HEK293 (cell line): ENCODE measurements around the gene RPS6KA2.

Source experiments
- CTCF ChIA-PET: fragments of 350-600 bp; formaldehyde crosslinking; extraction: SDS; loops from one replicate; lab custom pipeline; 2021; ENCODE audit warnings: antibody characterized with exemption; lab: Yijun Ruan, JAX
- POLR2A ChIA-PET: fragments of 300-600 bp; formaldehyde crosslinking; extraction: SDS; loops from one replicate; lab custom pipeline; 2020; ENCODE audit warnings: antibody characterized with exemption, inconsistent platforms; lab: Yijun Ruan, JAX
- H3K27ac ChIP-seq: fragments of 200-500 bp; sonication (Bioruptor generic); 2 replicates; pipeline ENCODE4 v1.5.1; 2014; ENCODE audit warnings: low read depth, low read length, control low read depth, inconsistent platforms; ENCODE audit errors: extremely low read depth
- H3K36me3 ChIP-seq, 2 experiments: fragments of 200-500 bp in 1 of 2; sonication (Bioruptor generic) in 1 of 2; 1 replicate in 1 of 2; 2 replicates in 1 of 2; pipeline ENCODE4 v1.5.1; 2014 to 2017; ENCODE audit warnings: inconsistent platforms in 2 of 2, low read length in 2 of 2; ENCODE audit not compliant: control insufficient read depth in 2 of 2, insufficient read depth in 1 of 2
- H3K4me1 ChIP-seq: fragments of 200-500 bp; sonication (Bioruptor generic); 2 replicates; pipeline ENCODE4 v1.5.1; 2014; ENCODE audit warnings: mild to moderate bottlenecking, low read length, inconsistent platforms; ENCODE audit not compliant: control insufficient read depth, insufficient read depth
- H3K4me3 ChIP-seq: 2 replicates; pipeline ENCODE4 v1.5.1; 2011; ENCODE audit warnings: low read depth, mild to moderate bottlenecking, control low read depth, low read length, moderate library complexity
- H3K9me3 ChIP-seq: fragments of 200-500 bp; sonication (Bioruptor generic); 2 replicates; pipeline ENCODE4 v1.5.1; 2014; ENCODE audit warnings: low read depth, low read length, inconsistent platforms; ENCODE audit not compliant: control insufficient read depth, insufficient read depth
- EGR2 ChIP-seq: fragments of 450-650 bp; formaldehyde crosslinking; IDR thresholded peaks from 2 replicates; pipeline ENCODE4 v1.5.1; 2016; ENCODE audit warnings: low read depth, missing biosample characterization, missing genetic modification characterization
- GLI4 ChIP-seq: fragments of 450-650 bp; formaldehyde crosslinking; IDR thresholded peaks from 2 replicates; pipeline ENCODE4 v1.5.1; 2016; ENCODE audit warnings: missing biosample characterization, missing genetic modification characterization
- KLF16 ChIP-seq: fragments of 450-650 bp; formaldehyde crosslinking; IDR thresholded peaks from 2 replicates; pipeline ENCODE4 v1.5.1; 2017; ENCODE audit warnings: missing biosample characterization, missing genetic modification characterization
- MEIS1 ChIP-seq: sonication (generic); formaldehyde crosslinking; IDR thresholded peaks from 2 replicates; pipeline ENCODE4 v1.8.1; 2022; ENCODE audit warnings: missing genetic modification reagents, mild to moderate bottlenecking, borderline replicate concordance
- ZBTB1 ChIP-seq: fragments of 450-650 bp; formaldehyde crosslinking; IDR thresholded peaks from 2 replicates; pipeline ENCODE4 v1.5.1; 2016; ENCODE audit warnings: missing biosample characterization, missing genetic modification characterization
- ZBTB48 ChIP-seq: fragments of 450-650 bp; formaldehyde crosslinking; IDR thresholded peaks from 2 replicates; pipeline ENCODE4 v1.5.1; 2016; ENCODE audit warnings: missing biosample characterization, missing genetic modification characterization
- ZFHX2 ChIP-seq: fragments of 450-650 bp; formaldehyde crosslinking; conservative IDR thresholded peaks from 2 replicates; pipeline ENCODE4 v1.5.1; 2016; ENCODE audit warnings: missing biosample characterization, missing genetic modification characterization
- ZNF138 ChIP-seq: fragments of 450-650 bp; formaldehyde crosslinking; IDR thresholded peaks from 2 replicates; pipeline ENCODE4 v1.5.1; 2016; ENCODE audit warnings: missing biosample characterization, missing genetic modification characterization, borderline replicate concordance
- ZNF202 ChIP-seq: fragments of 450-650 bp; formaldehyde crosslinking; IDR thresholded peaks from 2 replicates; pipeline ENCODE4 v1.5.1; 2016; ENCODE audit warnings: missing biosample characterization, missing genetic modification characterization, borderline replicate concordance
- ZNF341 ChIP-seq: fragments of 450-650 bp; formaldehyde crosslinking; IDR thresholded peaks from 2 replicates; pipeline ENCODE4; 2016; ENCODE audit warnings: low read depth, missing biosample characterization, missing genetic modification characterization
- ZNF416 ChIP-seq: fragments of 450-650 bp; formaldehyde crosslinking; IDR thresholded peaks from 2 replicates; pipeline ENCODE4 v1.5.1; 2016; ENCODE audit warnings: missing biosample characterization, missing genetic modification characterization
- TF ChIP-seq, protein P1 (sequence below): fragments of 450-650 bp; formaldehyde crosslinking; IDR thresholded peaks from 2 replicates; pipeline ENCODE4 v1.5.1; 2016; ENCODE audit warnings: missing biosample characterization, missing genetic modification characterization
- TF ChIP-seq, protein P2 (sequence below): fragments of 450-650 bp; formaldehyde crosslinking; IDR thresholded peaks from 2 replicates; pipeline ENCODE4 v1.5.1; 2016; ENCODE audit warnings: missing biosample characterization, missing genetic modification characterization
- TF ChIP-seq, protein P3 (sequence below): fragments of 450-650 bp; IDR thresholded peaks from 2 replicates; pipeline ENCODE4 v1.5.1; 2018; ENCODE audit warnings: missing biosample characterization, missing genetic modification characterization

The RPS6KA2 gene

DNA sequence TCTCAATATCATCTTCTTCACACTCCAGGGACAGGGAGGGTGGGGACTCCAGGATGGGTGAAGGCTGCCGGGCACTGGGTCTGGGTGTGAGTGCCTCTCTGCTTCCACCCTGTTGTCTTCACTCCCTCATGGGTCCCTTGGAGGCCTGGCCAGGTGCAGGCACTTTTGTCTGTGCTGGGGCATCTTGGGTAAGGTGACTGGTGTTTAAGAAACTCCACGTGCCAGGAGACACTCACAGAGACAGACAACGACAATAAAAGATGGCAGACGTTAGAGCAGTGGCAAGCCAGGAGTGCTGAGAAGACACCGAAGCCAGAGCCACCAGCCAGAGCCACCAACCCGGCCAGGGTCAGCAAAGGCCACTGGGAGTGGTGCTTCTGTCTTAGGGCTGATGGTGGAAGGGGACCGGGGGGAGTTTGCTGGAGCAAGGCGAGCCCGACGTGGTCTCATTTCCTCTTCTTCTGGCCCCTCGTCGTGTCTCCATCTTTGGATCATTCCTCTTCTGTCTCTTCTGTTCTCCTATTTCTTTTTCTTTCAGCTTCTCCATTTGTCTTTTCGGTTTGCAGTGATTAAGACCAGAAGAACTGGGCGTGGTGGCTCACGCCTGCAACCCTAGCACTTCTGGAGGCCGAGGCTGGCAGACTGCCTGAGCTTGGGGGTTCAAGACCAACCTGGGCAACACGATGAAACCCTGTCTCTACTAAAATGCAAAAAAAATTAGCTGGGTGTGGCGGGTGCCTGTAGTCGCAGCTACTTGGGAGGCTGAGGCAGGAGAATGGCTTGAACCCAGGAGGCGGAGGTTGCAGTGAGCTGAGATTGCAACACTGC is 131.3 kb downstream of the RPS6KA2 start:
- Histone ChIP-seq H3K4me3 (no peak overlapping the region), H3K36me3 (peaks cover 0 to 9% of the 10 kb centered on the region in 2 experiments; a peak in 1 of 3 replicates), H3K9me3 (no peaks in the 10 kb centered on the region), H3K27ac (no peak overlapping the region), H3K4me1 (peaks cover 16% of the 10 kb centered on the region)
- TF ChIP-seq, protein P1, sequence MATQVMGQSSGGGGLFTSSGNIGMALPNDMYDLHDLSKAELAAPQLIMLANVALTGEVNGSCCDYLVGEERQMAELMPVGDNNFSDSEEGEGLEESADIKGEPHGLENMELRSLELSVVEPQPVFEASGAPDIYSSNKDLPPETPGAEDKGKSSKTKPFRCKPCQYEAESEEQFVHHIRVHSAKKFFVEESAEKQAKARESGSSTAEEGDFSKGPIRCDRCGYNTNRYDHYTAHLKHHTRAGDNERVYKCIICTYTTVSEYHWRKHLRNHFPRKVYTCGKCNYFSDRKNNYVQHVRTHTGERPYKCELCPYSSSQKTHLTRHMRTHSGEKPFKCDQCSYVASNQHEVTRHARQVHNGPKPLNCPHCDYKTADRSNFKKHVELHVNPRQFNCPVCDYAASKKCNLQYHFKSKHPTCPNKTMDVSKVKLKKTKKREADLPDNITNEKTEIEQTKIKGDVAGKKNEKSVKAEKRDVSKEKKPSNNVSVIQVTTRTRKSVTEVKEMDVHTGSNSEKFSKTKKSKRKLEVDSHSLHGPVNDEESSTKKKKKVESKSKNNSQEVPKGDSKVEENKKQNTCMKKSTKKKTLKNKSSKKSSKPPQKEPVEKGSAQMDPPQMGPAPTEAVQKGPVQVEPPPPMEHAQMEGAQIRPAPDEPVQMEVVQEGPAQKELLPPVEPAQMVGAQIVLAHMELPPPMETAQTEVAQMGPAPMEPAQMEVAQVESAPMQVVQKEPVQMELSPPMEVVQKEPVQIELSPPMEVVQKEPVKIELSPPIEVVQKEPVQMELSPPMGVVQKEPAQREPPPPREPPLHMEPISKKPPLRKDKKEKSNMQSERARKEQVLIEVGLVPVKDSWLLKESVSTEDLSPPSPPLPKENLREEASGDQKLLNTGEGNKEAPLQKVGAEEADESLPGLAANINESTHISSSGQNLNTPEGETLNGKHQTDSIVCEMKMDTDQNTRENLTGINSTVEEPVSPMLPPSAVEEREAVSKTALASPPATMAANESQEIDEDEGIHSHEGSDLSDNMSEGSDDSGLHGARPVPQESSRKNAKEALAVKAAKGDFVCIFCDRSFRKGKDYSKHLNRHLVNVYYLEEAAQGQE (tag by site-specific recombination), result no peak
- TF ChIP-seq ZBTB48 (tag by site-specific recombination) (no peak), ZNF416 (tag by site-specific recombination) (no peak), ZNF341 (tag by site-specific recombination) (no peak), MEIS1 (CRISPR knock-in tag) (no peak)
- TF ChIP-seq, protein P2, sequence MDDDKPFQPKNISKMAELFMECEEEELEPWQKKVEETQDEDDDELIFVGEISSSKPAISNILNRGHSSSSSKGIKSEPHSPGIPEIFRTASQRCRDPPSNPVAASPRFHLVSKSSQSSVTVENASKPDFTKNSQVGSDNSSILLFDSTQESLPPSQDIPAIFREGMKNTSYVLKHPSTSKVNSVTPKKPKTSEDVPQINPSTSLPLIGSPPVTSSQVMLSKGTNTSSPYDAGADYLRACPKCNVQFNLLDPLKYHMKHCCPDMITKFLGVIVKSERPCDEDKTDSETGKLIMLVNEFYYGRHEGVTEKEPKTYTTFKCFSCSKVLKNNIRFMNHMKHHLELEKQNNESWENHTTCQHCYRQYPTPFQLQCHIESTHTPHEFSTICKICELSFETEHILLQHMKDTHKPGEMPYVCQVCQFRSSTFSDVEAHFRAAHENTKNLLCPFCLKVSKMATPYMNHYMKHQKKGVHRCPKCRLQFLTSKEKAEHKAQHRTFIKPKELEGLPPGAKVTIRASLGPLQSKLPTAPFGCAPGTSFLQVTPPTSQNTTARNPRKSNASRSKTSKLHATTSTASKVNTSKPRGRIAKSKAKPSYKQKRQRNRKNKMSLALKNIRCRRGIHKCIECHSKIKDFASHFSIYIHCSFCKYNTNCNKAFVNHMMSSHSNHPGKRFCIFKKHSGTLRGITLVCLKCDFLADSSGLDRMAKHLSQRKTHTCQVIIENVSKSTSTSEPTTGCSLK (tag by site-specific recombination), result no peak
- TF ChIP-seq, protein P3, sequence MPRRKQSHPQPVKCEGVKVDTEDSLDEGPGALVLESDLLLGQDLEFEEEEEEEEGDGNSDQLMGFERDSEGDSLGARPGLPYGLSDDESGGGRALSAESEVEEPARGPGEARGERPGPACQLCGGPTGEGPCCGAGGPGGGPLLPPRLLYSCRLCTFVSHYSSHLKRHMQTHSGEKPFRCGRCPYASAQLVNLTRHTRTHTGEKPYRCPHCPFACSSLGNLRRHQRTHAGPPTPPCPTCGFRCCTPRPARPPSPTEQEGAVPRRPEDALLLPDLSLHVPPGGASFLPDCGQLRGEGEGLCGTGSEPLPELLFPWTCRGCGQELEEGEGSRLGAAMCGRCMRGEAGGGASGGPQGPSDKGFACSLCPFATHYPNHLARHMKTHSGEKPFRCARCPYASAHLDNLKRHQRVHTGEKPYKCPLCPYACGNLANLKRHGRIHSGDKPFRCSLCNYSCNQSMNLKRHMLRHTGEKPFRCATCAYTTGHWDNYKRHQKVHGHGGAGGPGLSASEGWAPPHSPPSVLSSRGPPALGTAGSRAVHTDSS (tag by site-specific recombination), result no peak
- ChIA-PET POLR2A (no interaction called here), CTCF (interaction anchor here (0.6 kb wide), 1 partner anchor 464 kb away, joined by 3 read pairs; no protein-coding TSS in a partner anchor)

DNA sequence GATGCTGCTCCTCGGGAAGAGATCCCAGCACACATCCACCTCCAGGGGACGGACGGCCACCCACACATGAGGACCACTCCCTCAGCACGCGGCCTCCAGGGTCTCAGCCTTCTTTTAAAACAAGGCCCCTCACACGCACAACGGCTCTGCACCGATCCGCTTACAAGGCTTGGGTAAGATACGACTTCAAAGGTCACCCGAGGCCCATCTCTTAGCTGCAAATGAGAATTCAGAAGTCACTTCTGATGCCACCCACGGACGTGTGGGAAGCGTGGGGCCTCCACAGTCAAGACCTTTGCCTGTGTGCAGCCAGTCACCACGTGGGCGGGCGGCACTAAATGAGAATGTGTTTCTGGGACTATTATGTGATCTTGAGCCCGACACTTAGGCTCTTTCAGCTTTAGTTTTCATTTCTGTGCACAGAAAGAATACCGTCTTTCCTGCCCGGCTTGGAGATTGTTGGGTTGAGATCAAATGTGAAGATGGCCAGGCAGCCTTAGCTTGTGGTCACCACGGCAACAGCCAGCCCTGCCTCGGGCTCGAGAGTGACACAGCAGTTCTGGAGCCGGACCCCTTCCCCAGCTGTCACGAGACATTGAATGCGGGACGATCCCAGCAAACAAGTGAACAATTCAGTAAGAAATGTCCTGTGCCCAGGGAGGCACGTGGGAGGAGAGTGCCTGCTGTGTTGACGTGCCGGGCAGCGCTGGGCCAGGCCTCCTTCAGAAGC is 132.1 kb downstream of the RPS6KA2 start:
- Histone ChIP-seq H3K9me3 (no peaks in the 10 kb centered on the region), H3K4me1 (peaks cover 18% of the 10 kb centered on the region), H3K36me3 (peaks cover 0 to 9% of the 10 kb centered on the region in 2 experiments; a peak in 1 of 3 replicates), H3K4me3 (no peak overlapping the region), H3K27ac (no peak overlapping the region)
- CTCF ChIA-PET, result no interaction called here
- TF ChIP-seq ZBTB1 (tag by site-specific recombination), result no peak
- TF ChIP-seq ZNF138 (tag by site-specific recombination), result no peak
- TF ChIP-seq GLI4, result no peak
- TF ChIP-seq ZFHX2 (tag by site-specific recombination), result peak; percentile 96
- peak; percentile 96 for TF ChIP-seq EGR2 (tag by site-specific recombination)
- TF ChIP-seq KLF16 (tag by site-specific recombination), result no peak
- TF ChIP-seq ZNF202, result no peak
- POLR2A ChIA-PET, result no interaction called here
